ENCODE data around the gene FOXP1. TPM values are rescaled to one million over a fixed set of nuclear protein-coding genes. Genes with fewer than 3 reads are reported as not detected.

The FOXP1 gene
- total and polyA plus RNA-seq, 8 donors: 12.3 to 215 (median 117) TPM

GRCh38 chr3:71372241-71372768, 211.2 kb downstream of the FOXP1 start:
- 79 to 90% (median 88%) methylated on average over 11 of the region's 11 CpGs for WGBS, 5 donors
- no peaks in the 10 kb centered on the region for H3K36me3 ChIP-seq
- H3K9me3 ChIP-seq: no peaks in the 10 kb centered on the region
- intact Hi-C loops (cut with DNase I; ENCODE audit: low total_unique reads): no loop called here
- H3K4me1 ChIP-seq: peaks cover 0 to 16% (median 0%) of the 10 kb centered on the region in 4 donors
- no peak for TF ChIP-seq POLR2A (IDR thresholded peaks at IDR 0.05)
- no peak for TF ChIP-seq POLR2AphosphoS5 (IDR thresholded peaks at IDR 0.05)
- TF ChIP-seq, protein P1, sequence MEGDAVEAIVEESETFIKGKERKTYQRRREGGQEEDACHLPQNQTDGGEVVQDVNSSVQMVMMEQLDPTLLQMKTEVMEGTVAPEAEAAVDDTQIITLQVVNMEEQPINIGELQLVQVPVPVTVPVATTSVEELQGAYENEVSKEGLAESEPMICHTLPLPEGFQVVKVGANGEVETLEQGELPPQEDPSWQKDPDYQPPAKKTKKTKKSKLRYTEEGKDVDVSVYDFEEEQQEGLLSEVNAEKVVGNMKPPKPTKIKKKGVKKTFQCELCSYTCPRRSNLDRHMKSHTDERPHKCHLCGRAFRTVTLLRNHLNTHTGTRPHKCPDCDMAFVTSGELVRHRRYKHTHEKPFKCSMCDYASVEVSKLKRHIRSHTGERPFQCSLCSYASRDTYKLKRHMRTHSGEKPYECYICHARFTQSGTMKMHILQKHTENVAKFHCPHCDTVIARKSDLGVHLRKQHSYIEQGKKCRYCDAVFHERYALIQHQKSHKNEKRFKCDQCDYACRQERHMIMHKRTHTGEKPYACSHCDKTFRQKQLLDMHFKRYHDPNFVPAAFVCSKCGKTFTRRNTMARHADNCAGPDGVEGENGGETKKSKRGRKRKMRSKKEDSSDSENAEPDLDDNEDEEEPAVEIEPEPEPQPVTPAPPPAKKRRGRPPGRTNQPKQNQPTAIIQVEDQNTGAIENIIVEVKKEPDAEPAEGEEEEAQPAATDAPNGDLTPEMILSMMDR (IDR thresholded peaks at IDR 0.05): no peak
- no peak for TF ChIP-seq EP300 (IDR thresholded peaks at IDR 0.05)
- H3K27ac ChIP-seq: no peak overlapping the region
- DNase-seq: no peak
- no peak overlapping the region for H3K4me3 ChIP-seq
- no peaks in the 10 kb centered on the region for H3K27me3 ChIP-seq

GRCh38 chr3:71371282-71371681, 212.2 kb downstream of the FOXP1 start:
- TF ChIP-seq, protein P1 (IDR thresholded peaks at IDR 0.05): no peak
- no peak for TF ChIP-seq EP300 (IDR thresholded peaks at IDR 0.05)
- no peak for TF ChIP-seq POLR2A (IDR thresholded peaks at IDR 0.05)
- no peak for TF ChIP-seq POLR2AphosphoS5 (IDR thresholded peaks at IDR 0.05)
- DNase-seq: no peak
- Histone ChIP-seq H3K4me1 (peaks cover 0 to 20% (median 0%) of the 10 kb centered on the region in 4 donors), H3K27ac (no peak overlapping the region), H3K27me3 (no peaks in the 10 kb centered on the region), H3K4me3 (no peak overlapping the region), H3K36me3 (no peaks in the 10 kb centered on the region), H3K9me3 (no peaks in the 10 kb centered on the region)
- intact Hi-C loops (cut with DNase I; ENCODE audit: low total_unique reads): no loop called here
- WGBS, 5 donors: 87 to 96% (median 95%) methylated on average over 6 of the region's 6 CpGs

DNA sequence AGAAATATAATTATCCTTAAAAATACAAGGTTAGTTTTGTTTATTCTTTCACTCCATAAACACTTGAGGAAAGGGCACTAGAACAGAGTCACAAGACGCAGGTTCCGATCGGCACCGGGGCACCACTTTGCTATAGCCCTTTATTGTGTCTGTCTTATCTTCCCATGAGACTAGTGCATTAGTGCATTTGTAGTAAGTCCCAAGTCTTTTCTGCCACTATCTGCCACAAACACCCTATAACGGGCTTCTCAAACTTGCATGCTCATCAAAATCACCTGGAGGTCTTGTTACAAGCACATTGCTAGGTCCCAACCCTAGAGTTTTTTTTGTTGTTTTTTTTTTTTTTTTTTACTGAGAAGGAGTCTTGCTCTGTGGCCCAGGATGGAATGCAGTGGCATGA, 213.1 kb downstream of the FOXP1 start:
- intact Hi-C loops (cut with DNase I; ENCODE audit: low total_unique reads): no loop called here
- H3K27ac ChIP-seq: peak overlapping the region in 2 of 5 donors; percentile 2 to 41
- H3K9me3 ChIP-seq: no peaks in the 10 kb centered on the region
- no peaks in the 10 kb centered on the region for H3K27me3 ChIP-seq
- peaks cover 0 to 20% (median 0%) of the 10 kb centered on the region in 4 donors for H3K4me1 ChIP-seq
- TF ChIP-seq POLR2AphosphoS5 (IDR thresholded peaks at IDR 0.05) (no peak), EP300 (IDR thresholded peaks at IDR 0.05) (no peak), POLR2A (IDR thresholded peaks at IDR 0.05) (no peak)
- TF ChIP-seq, protein P1 (IDR thresholded peaks at IDR 0.05): no peak
- H3K36me3 ChIP-seq: no peaks in the 10 kb centered on the region
- WGBS, 5 donors: 67 to 86% (median 80%) methylated on average over 5 of the region's 5 CpGs
- DNase-seq: no peak
- H3K4me3 ChIP-seq: no peak overlapping the region

DNA sequence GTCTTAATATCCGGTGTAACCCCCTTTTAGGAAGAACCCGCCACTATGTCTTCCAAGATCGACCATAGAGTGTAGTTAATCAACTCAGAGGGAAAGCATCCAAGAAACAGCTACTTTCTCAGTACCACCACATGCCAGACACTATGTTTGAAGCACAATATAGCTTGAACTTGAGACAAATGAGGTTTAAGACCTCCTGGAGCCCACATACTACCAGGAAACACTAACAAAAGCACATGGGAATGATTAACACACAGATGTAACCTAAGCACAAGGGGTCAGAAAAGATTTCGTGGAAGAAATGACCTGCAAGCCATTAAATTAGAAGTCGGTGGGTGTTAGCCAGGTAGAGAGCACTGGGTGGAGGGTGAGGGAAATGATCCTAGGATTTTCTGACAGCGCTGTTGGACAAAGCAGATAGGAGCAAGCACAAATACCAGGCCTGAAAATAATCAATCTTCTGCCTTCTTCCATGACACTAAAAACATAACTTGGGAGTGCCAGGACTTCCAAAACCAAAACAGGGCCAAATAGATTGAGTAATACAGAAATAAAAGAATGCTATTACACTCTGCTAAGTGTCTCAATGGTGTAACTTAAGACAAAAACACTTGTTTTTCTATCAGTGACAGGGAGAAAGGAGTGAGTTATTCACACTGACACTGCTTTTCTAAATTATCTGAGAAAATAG, 213.7 kb downstream of the FOXP1 start:
- H3K9me3 ChIP-seq: no peaks in the 10 kb centered on the region
- no peak for TF ChIP-seq POLR2A (IDR thresholded peaks at IDR 0.05)
- TF ChIP-seq POLR2AphosphoS5 (IDR thresholded peaks at IDR 0.05): no peak
- DNase-seq: no peak
- WGBS, 5 donors: 64 to 80% (median 75%) methylated on average over 6 of the region's 6 CpGs
- no peak overlapping the region for H3K4me3 ChIP-seq
- intact Hi-C loops (cut with DNase I; ENCODE audit: low total_unique reads): no loop called here
- peak overlapping the region in 2 of 5 donors; percentile 2 to 41 for H3K27ac ChIP-seq
- H3K36me3 ChIP-seq: no peaks in the 10 kb centered on the region
- peaks cover 0 to 20% (median 0%) of the 10 kb centered on the region in 4 donors for H3K4me1 ChIP-seq
- H3K27me3 ChIP-seq: no peaks in the 10 kb centered on the region
